Activated CD4-positive, alpha-beta memory T cell treated with anti-CD3 and anti-CD28 coated beads for 36 hours (primary cell): ENCODE measurements around the gene GPR157. TPM values are rescaled to one million over a fixed set of nuclear protein-coding genes. Genes with fewer than 3 reads are reported as not detected.
"Not testable (repeated sequence)": the region's sequence is repeated elsewhere in the genome, so short reads cannot be mapped to it uniquely, and the experiment has no call there.

ENCODE experiments used
- CTCF ChIA-PET: fragments of 350-600 bp; sonication (Branson Sonifier 250); formaldehyde crosslinking; loops from one replicate; lab custom pipeline; 2021; ENCODE audit warnings: antibody characterized with exemption, inconsistent platforms; lab: Charles Lee
- POLR2A ChIA-PET: fragments of 350-600 bp; sonication (Branson Sonifier 250); formaldehyde crosslinking; loops from one replicate; lab custom pipeline; 2021; ENCODE audit warnings: antibody characterized with exemption; lab: Charles Lee
- DNase-seq: peaks from one replicate; pipeline ENCODE4 v3.0.0-alpha.2; 2020
- H3K27ac Mint-ChIP-seq: one replicate; pipeline ENCODE4 v1.8.0; 2021; ENCODE audit warnings: mixed read lengths
- H3K27me3 Mint-ChIP-seq: one replicate; pipeline ENCODE4 v1.8.0; 2021; ENCODE audit warnings: mixed read lengths
- H3K36me3 Mint-ChIP-seq: one replicate; pipeline ENCODE4 v1.8.0; 2021; ENCODE audit warnings: mixed read lengths
- H3K4me1 Mint-ChIP-seq: one replicate; pipeline ENCODE4 v1.8.0; 2021; ENCODE audit warnings: low read depth, mixed read lengths
- H3K4me3 Mint-ChIP-seq: one replicate; pipeline ENCODE4 v1.8.0; 2021; ENCODE audit warnings: mild to moderate bottlenecking, mixed read lengths
- H3K9me3 Mint-ChIP-seq: one replicate; pipeline ENCODE4 v1.8.0; 2021; ENCODE audit warnings: mixed read lengths
- intact Hi-C: fragments of 100-400 bp; cut with micrococcal nuclease; formaldehyde crosslinking; loops from one replicate; pipeline ENCODE4 v1.15.1; 2023
- total RNA-seq, 2 experiments: library from RNA; stranded (reverse); gene quantifications; one replicate each; pipeline ENCODE4 v1.2.3, GENCODE V29; 2021

Gene GPR157
- total RNA-seq, 2 experiments from 2014 or later: 3.5 to 3.9 TPM

- Mint-ChIP-seq H3K4me1 (peaks cover 49% of the 10 kb centered on the region), H3K9me3 (no peaks in the 10 kb centered on the region), H3K27me3 (no peaks in the 10 kb centered on the region), H3K4me3 (no peak overlapping the region), H3K36me3 (no peaks in the 10 kb centered on the region), H3K27ac (no peak overlapping the region)
- CTCF ChIA-PET: interaction anchor here (0.7 to 1.2 kb wide), 2 partner anchors 54 to 398 kb away, joined by 3 to 4 read pairs; no protein-coding TSS in a partner anchor
- intact Hi-C loops: loop anchor here (5.0 to 10.0 kb wide), 3 partner anchors 76 to 788 kb away; partner anchors contain the start of genes CTNNBIP1 and RERE
- POLR2A ChIA-PET: no interaction called here
- DNase-seq: no peak
These were observed 2.4 kb downstream of the GPR157 start for GRCh38 chr1:9126511-9126910.

GRCh38 chr1:9125847-9126246, 3.1 kb downstream of the GPR157 start:
- POLR2A ChIA-PET, DNase-seq: not testable (repeated sequence)
- CTCF ChIA-PET: interaction anchor here (1.3 to 1.8 kb wide), 2 partner anchors 15 to 16 kb away, joined by 4 to 6 read pairs; no protein-coding TSS in a partner anchor

GRCh38 chr1:9125325-9125724, 3.6 kb downstream of the GPR157 start:
- intact Hi-C loops: loop anchor here (5.0 to 10.0 kb wide), 3 partner anchors 77 to 789 kb away; partner anchors contain the start of genes CTNNBIP1 and RERE
- ChIA-PET POLR2A (no interaction called here), CTCF (interaction anchor here (1.3 to 1.8 kb wide), 2 partner anchors 15 to 17 kb away, joined by 4 to 6 read pairs; no protein-coding TSS in a partner anchor)
- H3K36me3 Mint-ChIP-seq: no peaks in the 10 kb centered on the region
- no peaks in the 10 kb centered on the region for H3K9me3 Mint-ChIP-seq
- no peaks in the 10 kb centered on the region for H3K27me3 Mint-ChIP-seq
- no peak for DNase-seq
- H3K4me1 Mint-ChIP-seq: peaks cover 44% of the 10 kb centered on the region
- H3K4me3 Mint-ChIP-seq: no peak overlapping the region
- no peak overlapping the region for H3K27ac Mint-ChIP-seq

More at GRCh38 chr1:9125847-9126246, 3.1 kb downstream of the GPR157 start:
- H3K9me3 Mint-ChIP-seq, H3K27me3 Mint-ChIP-seq, H3K27ac Mint-ChIP-seq, H3K36me3 Mint-ChIP-seq, H3K4me3 Mint-ChIP-seq: not testable (repeated sequence)
- intact Hi-C loops: loop anchor here (5.0 to 10.0 kb wide), 3 partner anchors 76 to 789 kb away; partner anchors contain the start of genes CTNNBIP1 and RERE
- H3K4me1 Mint-ChIP-seq: peaks cover 46% of the 10 kb centered on the region

GRCh38 chr1:9124389-9124788, 4.5 kb downstream of the GPR157 start:
- peaks cover 41% of the 10 kb centered on the region for H3K4me1 Mint-ChIP-seq
- DNase-seq, H3K27ac Mint-ChIP-seq, H3K9me3 Mint-ChIP-seq, H3K36me3 Mint-ChIP-seq, H3K27me3 Mint-ChIP-seq, POLR2A ChIA-PET, H3K4me3 Mint-ChIP-seq: not testable (repeated sequence)
- CTCF ChIA-PET: interaction anchor here (1.3 to 1.8 kb wide), 2 partner anchors 14 to 18 kb away, joined by 4 to 6 read pairs; no protein-coding TSS in a partner anchor
- intact Hi-C loops: loop anchor here (10.0 kb wide), 1 partner anchor 790 kb away; the partner anchor contains the start of gene CTNNBIP1

- H3K9me3 Mint-ChIP-seq, H3K27ac Mint-ChIP-seq, POLR2A ChIA-PET, H3K36me3 Mint-ChIP-seq, H3K4me3 Mint-ChIP-seq, H3K27me3 Mint-ChIP-seq, DNase-seq: not testable (repeated sequence)
- peaks cover 41% of the 10 kb centered on the region for H3K4me1 Mint-ChIP-seq
- CTCF ChIA-PET: interaction anchor here (1.7 kb wide), 1 partner anchor 19 kb away, joined by 3 read pairs; no protein-coding TSS in a partner anchor
- intact Hi-C loops: loop anchor here (10.0 kb wide), 1 partner anchor 791 kb away; the partner anchor contains the start of gene CTNNBIP1
These were observed 5.2 kb downstream of the GPR157 start for GRCh38 chr1:9123665-9124064.

- H3K36me3 Mint-ChIP-seq: no peaks in the 10 kb centered on the region
- no peaks in the 10 kb centered on the region for H3K9me3 Mint-ChIP-seq
- peaks cover 28% of the 10 kb centered on the region for H3K4me1 Mint-ChIP-seq
- intact Hi-C loops: loop anchor here (10.0 kb wide), 1 partner anchor 793 kb away; the partner anchor contains the start of gene CTNNBIP1
- POLR2A ChIA-PET: no interaction called here
- peak overlapping the region; percentile 77 for H3K27ac Mint-ChIP-seq
- no peaks in the 10 kb centered on the region for H3K27me3 Mint-ChIP-seq
- CTCF ChIA-PET: interaction anchor here (1.5 to 2.3 kb wide), 3 partner anchors 11 to 21 kb away, joined by 3 to 15 read pairs (median 10); no protein-coding TSS in a partner anchor
- DNase-seq: peak; percentile 71
- H3K4me3 Mint-ChIP-seq: peak overlapping the region; percentile 23
These were observed 7.1 kb downstream of the GPR157 start for GRCh38 chr1:9121496-9122409.

GRCh38 chr1:9120312-9120958, 8.5 kb downstream of the GPR157 start:
- Mint-ChIP-seq H3K27ac (no peak overlapping the region), H3K27me3 (no peaks in the 10 kb centered on the region), H3K4me3 (no peak overlapping the region), H3K9me3 (no peaks in the 10 kb centered on the region), H3K4me1 (peaks cover 19% of the 10 kb centered on the region), H3K36me3 (no peaks in the 10 kb centered on the region)
- CTCF ChIA-PET: interaction anchor here (1.0 to 2.3 kb wide), 3 partner anchors 10 to 21 kb away, joined by 3 to 10 read pairs (median 4); no protein-coding TSS in a partner anchor
- no peak for DNase-seq
- POLR2A ChIA-PET: no interaction called here
- intact Hi-C loops: loop anchor here (10.0 kb wide), 1 partner anchor 794 kb away; the partner anchor contains the start of gene CTNNBIP1

- Mint-ChIP-seq H3K9me3 (no peaks in the 10 kb centered on the region), H3K4me3 (no peak overlapping the region), H3K36me3 (no peaks in the 10 kb centered on the region), H3K4me1 (peaks cover 13% of the 10 kb centered on the region), H3K27me3 (no peaks in the 10 kb centered on the region), H3K27ac (no peak overlapping the region)
- intact Hi-C loops: loop anchor here (10.0 kb wide), 2 partner anchors 375 to 795 kb away; partner anchors contain the start of gene CTNNBIP1
- CTCF ChIA-PET: interaction anchor here (1.8 kb wide), 1 partner anchor 9 kb away, joined by 4 read pairs; no protein-coding TSS in a partner anchor
- no peak for DNase-seq
- POLR2A ChIA-PET: no interaction called here
These were observed 9.2 kb downstream of the GPR157 start for GRCh38 chr1:9119745-9120144.

GRCh38 chr1:9118186-9118585, 10.7 kb downstream of the GPR157 start:
- CTCF ChIA-PET: interaction anchor here (1.2 to 1.8 kb wide), 3 partner anchors 8 to 81 kb away, joined by 4 to 5 read pairs (median 4); partner anchors contain the start of gene GPR157
- intact Hi-C loops: loop anchor here (10.0 kb wide), 1 partner anchor 377 kb away; no protein-coding TSS in a partner anchor
- POLR2A ChIA-PET: no interaction called here
- H3K4me3 Mint-ChIP-seq: no peak overlapping the region
- H3K4me1 Mint-ChIP-seq: peaks cover 14% of the 10 kb centered on the region
- H3K9me3 Mint-ChIP-seq: no peaks in the 10 kb centered on the region
- no peaks in the 10 kb centered on the region for H3K36me3 Mint-ChIP-seq
- no peak for DNase-seq
- H3K27ac Mint-ChIP-seq: no peak overlapping the region
- no peaks in the 10 kb centered on the region for H3K27me3 Mint-ChIP-seq

- Mint-ChIP-seq H3K36me3 (no peaks in the 10 kb centered on the region), H3K4me1 (peaks cover 12% of the 10 kb centered on the region), H3K9me3 (no peaks in the 10 kb centered on the region), H3K27ac (no peak overlapping the region), H3K27me3 (no peaks in the 10 kb centered on the region), H3K4me3 (no peak overlapping the region)
- intact Hi-C loops: loop anchor here (10.0 kb wide), 1 partner anchor 379 kb away; no protein-coding TSS in a partner anchor
- ChIA-PET POLR2A (interaction anchor here (0.7 kb wide), 1 partner anchor 106 kb away, joined by 5 read pairs; no protein-coding TSS in a partner anchor), CTCF (interaction anchor here (0.7 kb wide), 1 partner anchor 128 kb away, joined by 3 read pairs; no protein-coding TSS in a partner anchor)
- no peak for DNase-seq
These were observed 13.3 kb downstream of the GPR157 start for GRCh38 chr1:9115351-9116205.
